Stomach (tissue), 4 donors: ENCODE measurements around the gene PIM3.

Source experiments
- CTCF ChIP-seq, 7 experiments: fragments of 450-650 bp in 4 of 7; fragments of 200-600 bp in 3 of 7; sonication (generic) in 3 of 7; IDR thresholded peaks; one replicate each; pipeline ENCODE4 v1.5.1; 2016 to 2019; ENCODE audit warnings: antibody characterized with exemption in 7 of 7, control low read depth in 2 of 7, mild to moderate bottlenecking in 1 of 7
- POLR2A ChIP-seq, 4 donors: fragments of 450-650 bp; IDR thresholded peaks; one replicate each; pipeline ENCODE4 v1.6.1; 2016; ENCODE audit warnings: antibody characterized with exemption in 4 of 4, control low read depth in 2 of 4, mild to moderate bottlenecking in 1 of 4, moderate library complexity in 1 of 4
- POLR2AphosphoS5 ChIP-seq, 3 donors: sonication (generic); formaldehyde crosslinking; IDR thresholded peaks; one replicate each; pipeline ENCODE4 v1.6.1; 2016; ENCODE audit warnings: antibody characterized with exemption in 3 of 3

- no peak for TF ChIP-seq CTCF (IDR thresholded peaks at IDR 0.05)
- TF ChIP-seq POLR2A (IDR thresholded peaks at IDR 0.05): no peak
- no peak for TF ChIP-seq POLR2AphosphoS5 (IDR thresholded peaks at IDR 0.05)
Measured at GRCh38 chr22:49949914-49950292, 10.7 kb upstream of the PIM3 start.
